GM06990 (cell line): ENCODE results near the gene TCP11L2.
"Not testable (repeated sequence)": the region's sequence is repeated elsewhere in the genome, so short reads cannot be mapped to it uniquely, and the experiment has no call there.

ENCODE experiments used
- DNase-seq: peaks from one replicate; pipeline ENCODE4 v3.0.0-alpha.2; 2011; ENCODE audit not compliant: insufficient read length; ENCODE audit errors: extremely low read depth
- H3K27me3 ChIP-seq: replicated peaks from 2 replicates; pipeline ENCODE4 v1.6.0; 2011; ENCODE audit warnings: low read length; ENCODE audit not compliant: control insufficient read depth, insufficient read depth
- H3K36me3 ChIP-seq: 2 replicates; pipeline ENCODE4 v1.5.1; 2011; ENCODE audit warnings: low read length; ENCODE audit not compliant: control insufficient read depth, insufficient read depth
- H3K4me3 ChIP-seq: replicated peaks from 2 replicates; pipeline ENCODE4 v1.5.1; 2011; ENCODE audit warnings: low read depth, mild to moderate bottlenecking, control low read depth, low read length
- CTCF ChIP-seq: IDR thresholded peaks from 2 replicates; pipeline ENCODE4 v1.5.1; 2011; ENCODE audit warnings: low read length, control low read depth, mild to moderate bottlenecking, inconsistent platforms; ENCODE audit not compliant: insufficient read depth, poor library complexity, severe bottlenecking

The TCP11L2 gene

GRCh38 chr12:106364261-106364660 is 61.7 kb downstream of the TCP11L2 start:
- no peak for TF ChIP-seq CTCF
- no peak for DNase-seq
- Histone ChIP-seq H3K36me3 (no peaks in the 10 kb centered on the region; the same call in 1 of the 2 replicates), H3K27me3 (no peaks in the 10 kb centered on the region), H3K4me3 (no peak overlapping the region)

- Histone ChIP-seq H3K36me3 (peaks cover 3% of the 10 kb centered on the region), H3K27me3 (no peaks in the 10 kb centered on the region), H3K4me3 (no peak overlapping the region)
- no peak for DNase-seq
- no peak for TF ChIP-seq CTCF
These were observed 67.3 kb downstream of the TCP11L2 start for GRCh38 chr12:106369624-106370346.

DNA sequence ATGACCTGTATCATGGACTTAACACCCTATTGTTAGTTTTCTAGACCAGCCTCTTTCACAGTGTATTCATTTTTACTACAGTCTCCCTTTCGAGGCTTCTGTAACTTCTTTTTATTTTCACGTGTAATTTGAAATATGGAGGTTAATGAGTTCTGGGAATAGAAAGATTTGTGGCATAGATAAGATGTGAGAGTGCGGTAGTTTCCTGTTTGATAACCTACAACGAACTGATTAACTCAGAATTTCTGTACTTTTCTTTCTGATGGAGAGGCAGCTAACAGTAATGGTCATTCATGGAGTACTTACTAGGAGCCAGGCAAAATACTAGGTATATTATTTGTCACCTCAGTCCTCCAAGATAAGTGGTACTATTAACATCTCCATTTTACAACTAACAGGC is 76.3 kb downstream of the TCP11L2 start:
- H3K36me3 ChIP-seq: no peaks in the 10 kb centered on the region; the same call in 1 of the 2 replicates

DNA sequence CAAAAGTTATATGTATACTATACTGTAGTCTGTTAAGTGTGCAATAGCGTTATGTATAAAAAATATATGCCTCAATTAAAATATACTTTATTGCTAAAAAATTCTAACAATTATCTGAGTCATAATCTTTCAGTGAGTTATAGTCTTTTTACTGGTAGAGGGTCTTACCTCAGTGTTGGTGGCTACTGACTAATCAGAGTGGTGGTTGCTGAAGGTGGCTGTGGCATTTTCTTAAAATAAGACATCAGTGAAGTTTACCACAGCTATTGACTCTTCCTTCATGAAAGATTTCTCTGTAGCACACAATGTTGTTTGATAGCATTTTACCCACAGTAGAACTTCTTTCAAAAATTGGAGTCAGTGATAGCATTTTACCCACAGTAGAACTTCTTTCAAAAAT is 78.4 kb downstream of the TCP11L2 start:
- Histone ChIP-seq H3K4me3 (no peak overlapping the region), H3K27me3 (no peaks in the 10 kb centered on the region), H3K36me3 (no peaks in the 10 kb centered on the region; the same call in none of the 2 replicates)
- TF ChIP-seq CTCF: no peak
- DNase-seq: no peak

More for the DNA sequence above, 76.3 kb downstream of the TCP11L2 start:
- TF ChIP-seq CTCF: no peak
- H3K27me3 ChIP-seq: no peaks in the 10 kb centered on the region
- H3K4me3 ChIP-seq: no peak overlapping the region
- no peak for DNase-seq

DNA sequence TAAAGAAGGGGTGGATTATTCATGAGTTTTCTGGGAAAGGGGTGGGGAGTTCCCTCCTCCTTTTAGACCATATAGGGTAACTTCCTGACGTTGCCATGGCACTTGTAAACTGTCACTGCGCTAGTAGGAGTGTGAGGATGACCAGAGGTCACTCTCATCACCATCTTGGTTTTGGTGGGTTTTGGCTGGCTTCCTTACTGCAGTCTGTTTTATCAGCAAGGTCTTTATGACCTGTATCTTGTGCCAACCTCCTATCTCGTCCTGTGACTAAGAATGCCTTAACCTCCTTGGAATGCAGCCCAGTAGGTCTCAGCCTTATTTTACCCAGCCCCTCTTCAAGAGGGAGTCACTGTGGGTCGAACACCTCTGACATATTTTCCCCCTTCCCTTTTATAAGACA is 79.3 kb downstream of the TCP11L2 start:
- H3K27me3 ChIP-seq, H3K36me3 ChIP-seq, H3K4me3 ChIP-seq, DNase-seq: not testable (repeated sequence)

DNA sequence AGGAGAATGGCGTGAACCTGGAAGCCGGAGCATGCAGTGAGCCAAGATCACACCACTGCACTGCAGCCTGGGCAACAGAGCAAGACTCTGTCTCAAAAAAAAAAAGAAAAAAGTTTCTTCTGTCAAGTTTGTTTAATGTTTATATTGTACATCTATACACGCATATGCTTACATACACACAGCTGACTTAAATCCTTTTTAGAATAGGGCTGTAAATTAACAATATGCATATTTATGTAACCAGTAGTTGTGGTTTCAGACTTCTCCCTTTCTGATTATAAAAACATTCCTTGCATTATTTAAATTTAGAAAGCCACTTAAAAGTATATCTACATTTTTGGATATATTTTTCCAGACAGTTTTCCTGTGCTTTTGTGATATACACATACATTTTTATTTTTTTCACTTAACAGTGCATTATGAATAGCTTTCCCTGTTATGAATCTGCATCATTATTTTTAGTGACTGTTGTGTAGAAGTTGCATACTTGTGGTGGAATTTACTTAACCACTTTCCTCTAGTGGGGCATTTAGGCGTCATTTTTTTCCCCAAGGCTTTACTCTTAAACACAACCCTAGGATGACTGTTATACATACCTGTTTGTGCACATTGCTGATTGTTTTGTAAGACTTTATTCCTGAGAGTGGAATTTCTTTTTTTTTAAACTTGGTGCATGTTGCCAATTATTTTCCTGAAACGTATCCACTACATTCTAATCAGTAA is 84.4 kb downstream of the TCP11L2 start:
- H3K4me3 ChIP-seq: no peak overlapping the region
- no peak for DNase-seq
- H3K36me3 ChIP-seq: no peaks in the 10 kb centered on the region; the same call in 1 of the 2 replicates
- TF ChIP-seq CTCF: no peak
- H3K27me3 ChIP-seq: no peaks in the 10 kb centered on the region
